Measurements from ENCODE around the gene NELFA. TPM values are rescaled to one million over a fixed set of nuclear protein-coding genes. Genes with fewer than 3 reads are reported as not detected.

NELFA gene
- total RNA-seq, 1 experiment from 2014 or later = 17.3 TPM

GRCh38 chr4:1937550-1937949 lies 71.2 kb downstream of the NELFA start:
- no peak for DNase-seq (ENCODE audit: low read depth)

GRCh38 chr4:1933700-1934099 lies 75.1 kb downstream of the NELFA start:
- DNase-seq (ENCODE audit: low read depth) = no peak

- no peak for DNase-seq (ENCODE audit: low read depth)
Observed at GRCh38 chr4:1932736-1933135, 76.0 kb downstream of the NELFA start.

Other genes with a start within 250 kb of the NELFA start
- gene FGFR3, start 215.7 kb downstream of the NELFA start, total RNA-seq (2014; rRNA removed; shearing (Covaris generic)) = 1.4 and 1.9 TPM in 2 replicates
- 23.1 and 33.0 TPM in 2 replicates for gene LETM1, start 152.8 kb downstream of the NELFA start, total RNA-seq (2014; rRNA removed; shearing (Covaris generic))
- 44.9 and 71.9 TPM in 2 replicates for gene NSD2, start 137.6 kb downstream of the NELFA start, total RNA-seq (2014; rRNA removed; shearing (Covaris generic))
- gene NAT8L, start 50.4 kb upstream of the NELFA start, total RNA-seq (2014; rRNA removed; shearing (Covaris generic)) = 0.05 TPM in 1 of 2 replicates, not detected in the other
- gene HAUS3, start 233.1 kb upstream of the NELFA start, total RNA-seq (2014; rRNA removed; shearing (Covaris generic)) = 7.7 and 14.2 TPM in 2 replicates
- 0.44 TPM in 1 of 2 replicates, not detected in the other for gene POLN, start 233.1 kb upstream of the NELFA start, total RNA-seq (2014; rRNA removed; shearing (Covaris generic))

All from M059J (cell line).